AG09319 (cell line): ENCODE measurements around the gene CACNB2.

ENCODE experiments used
- DNase-seq: peaks from one replicate; pipeline ENCODE4 v3.0.0-alpha.2; 2010; ENCODE audit warnings: low read depth; ENCODE audit errors: extremely low read depth
- TF ChIP-seq, protein P1 (sequence below): IDR thresholded peaks from 2 replicates; pipeline ENCODE4 v1.5.1; 2011; ENCODE audit warnings: low read depth, mild to moderate bottlenecking, inconsistent platforms, low read length, moderate library complexity

CACNB2 gene

DNA sequence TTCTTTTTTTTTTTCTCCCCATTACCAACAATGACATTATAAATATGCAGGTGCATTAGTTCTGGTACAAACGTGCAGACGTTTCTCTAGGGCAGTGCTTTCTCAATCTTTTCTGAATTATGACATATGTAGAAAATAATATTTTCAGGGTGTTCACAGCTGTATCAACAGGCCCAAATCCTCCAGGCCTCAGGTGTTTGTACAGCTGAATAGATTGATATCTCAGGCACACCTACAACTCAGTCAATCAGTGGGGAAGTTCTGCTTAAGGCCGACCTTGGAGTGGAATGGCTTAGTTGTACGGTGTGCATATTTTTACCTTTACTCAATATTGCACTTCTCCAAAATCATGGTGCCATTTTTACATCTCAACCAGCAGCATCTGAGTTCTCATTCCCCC lies 71.6 kb downstream of the CACNB2 start:
- TF ChIP-seq, protein P1, sequence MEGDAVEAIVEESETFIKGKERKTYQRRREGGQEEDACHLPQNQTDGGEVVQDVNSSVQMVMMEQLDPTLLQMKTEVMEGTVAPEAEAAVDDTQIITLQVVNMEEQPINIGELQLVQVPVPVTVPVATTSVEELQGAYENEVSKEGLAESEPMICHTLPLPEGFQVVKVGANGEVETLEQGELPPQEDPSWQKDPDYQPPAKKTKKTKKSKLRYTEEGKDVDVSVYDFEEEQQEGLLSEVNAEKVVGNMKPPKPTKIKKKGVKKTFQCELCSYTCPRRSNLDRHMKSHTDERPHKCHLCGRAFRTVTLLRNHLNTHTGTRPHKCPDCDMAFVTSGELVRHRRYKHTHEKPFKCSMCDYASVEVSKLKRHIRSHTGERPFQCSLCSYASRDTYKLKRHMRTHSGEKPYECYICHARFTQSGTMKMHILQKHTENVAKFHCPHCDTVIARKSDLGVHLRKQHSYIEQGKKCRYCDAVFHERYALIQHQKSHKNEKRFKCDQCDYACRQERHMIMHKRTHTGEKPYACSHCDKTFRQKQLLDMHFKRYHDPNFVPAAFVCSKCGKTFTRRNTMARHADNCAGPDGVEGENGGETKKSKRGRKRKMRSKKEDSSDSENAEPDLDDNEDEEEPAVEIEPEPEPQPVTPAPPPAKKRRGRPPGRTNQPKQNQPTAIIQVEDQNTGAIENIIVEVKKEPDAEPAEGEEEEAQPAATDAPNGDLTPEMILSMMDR: no peak
- DNase-seq: no peak

DNA sequence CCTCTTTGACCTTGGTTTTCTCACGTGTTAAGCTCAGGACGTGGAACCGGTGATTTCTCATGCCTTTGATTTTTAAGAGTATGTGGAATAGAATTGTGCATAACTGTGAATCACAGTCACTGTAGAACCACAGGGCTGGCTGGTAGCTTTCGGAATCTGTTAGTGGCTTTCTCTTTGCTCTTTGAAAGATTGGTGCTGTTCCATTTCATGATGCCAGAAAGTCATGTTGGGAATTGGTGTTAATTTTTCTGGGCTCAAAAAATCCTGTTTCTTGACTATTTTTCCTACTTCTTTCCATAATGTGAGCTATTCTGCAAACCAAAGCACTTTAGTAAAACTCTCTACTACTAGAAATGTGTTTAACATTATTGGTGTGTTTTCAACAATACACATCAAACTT lies 73.0 kb downstream of the CACNB2 start:
- DNase-seq: no peak
- TF ChIP-seq, protein P1: no peak

DNA sequence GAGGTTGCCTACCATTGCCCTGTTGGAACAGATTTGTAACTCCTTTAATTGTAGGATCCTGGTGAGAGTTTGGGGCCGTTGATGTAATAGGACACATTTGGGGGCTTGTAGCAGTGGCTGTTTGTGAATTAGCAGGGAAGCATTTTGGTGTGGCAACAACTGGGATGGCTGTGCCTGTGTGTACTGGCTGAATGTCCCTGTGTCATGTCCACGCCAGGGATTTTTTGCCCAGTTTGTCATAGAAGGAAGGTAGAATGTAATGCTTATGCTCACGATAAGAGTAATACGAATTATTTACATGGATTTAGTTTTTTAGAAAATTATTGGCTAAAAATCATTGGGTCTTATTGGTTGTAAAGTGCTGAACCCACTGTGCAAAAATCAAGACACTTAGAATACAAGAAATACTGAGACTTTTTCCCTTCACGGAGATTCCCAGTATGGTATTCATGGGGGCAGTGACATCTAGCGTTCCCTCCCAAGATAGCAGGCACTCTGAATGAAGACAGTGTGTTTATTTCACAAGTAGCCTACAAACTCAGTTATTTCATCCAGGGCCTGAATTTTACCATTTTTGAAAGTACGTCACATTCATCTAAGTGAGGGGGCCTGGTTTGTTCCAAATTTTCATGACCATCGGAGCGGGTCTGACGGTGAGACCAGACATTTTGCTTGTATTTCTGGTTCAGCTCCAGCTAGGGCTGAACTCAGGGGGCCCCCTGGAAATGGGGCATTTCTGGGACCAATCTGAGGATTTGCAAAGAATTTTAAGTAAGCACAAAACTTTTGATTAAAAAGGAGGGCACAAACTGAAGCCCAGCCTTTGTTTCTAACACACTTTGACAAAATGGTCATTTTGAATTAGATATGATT lies 74.7 kb downstream of the CACNB2 start:
- DNase-seq: no peak
- TF ChIP-seq, protein P1: peak; percentile 89

DNA sequence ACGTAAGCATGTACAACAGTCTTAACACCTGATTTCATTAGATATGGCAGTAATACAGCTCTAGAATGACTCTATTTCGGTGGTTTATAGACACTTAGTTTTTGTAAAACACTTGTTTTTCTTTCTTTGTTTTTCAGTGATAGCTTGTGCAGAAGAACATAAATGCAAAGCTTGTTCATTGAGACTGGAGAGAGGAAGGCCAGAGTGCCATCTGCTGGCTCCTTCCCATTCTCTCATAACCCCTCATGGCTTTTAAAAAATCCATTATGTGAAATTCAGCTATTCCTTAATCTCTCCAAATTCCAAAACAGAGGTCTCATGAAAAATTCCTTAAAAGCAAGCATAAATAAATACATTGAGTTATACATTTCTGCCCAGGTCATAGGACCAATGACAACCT lies 76.3 kb downstream of the CACNB2 start:
- TF ChIP-seq, protein P1: peak; percentile 61
- DNase-seq: no peak

DNA sequence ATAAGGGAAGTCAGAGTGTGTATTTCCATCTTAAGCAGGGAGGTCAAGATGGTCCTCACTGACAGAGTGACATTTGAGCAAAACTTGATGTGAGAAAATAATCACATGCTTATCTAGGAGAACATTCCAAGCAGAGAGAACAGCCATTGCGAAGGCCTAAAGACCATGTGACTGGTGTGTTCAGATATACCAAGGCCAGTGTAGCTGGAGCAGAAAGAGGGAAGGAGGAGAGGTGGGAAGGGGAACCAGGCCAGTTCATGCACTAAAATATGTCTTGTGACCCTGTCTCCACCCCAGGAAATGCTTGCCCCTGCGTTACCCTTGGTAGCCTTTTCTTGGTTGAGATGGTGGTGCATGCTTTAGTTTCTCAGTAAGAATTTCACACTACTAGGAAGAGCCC lies 77.4 kb downstream of the CACNB2 start:
- no peak for DNase-seq
- TF ChIP-seq, protein P1: no peak

DNA sequence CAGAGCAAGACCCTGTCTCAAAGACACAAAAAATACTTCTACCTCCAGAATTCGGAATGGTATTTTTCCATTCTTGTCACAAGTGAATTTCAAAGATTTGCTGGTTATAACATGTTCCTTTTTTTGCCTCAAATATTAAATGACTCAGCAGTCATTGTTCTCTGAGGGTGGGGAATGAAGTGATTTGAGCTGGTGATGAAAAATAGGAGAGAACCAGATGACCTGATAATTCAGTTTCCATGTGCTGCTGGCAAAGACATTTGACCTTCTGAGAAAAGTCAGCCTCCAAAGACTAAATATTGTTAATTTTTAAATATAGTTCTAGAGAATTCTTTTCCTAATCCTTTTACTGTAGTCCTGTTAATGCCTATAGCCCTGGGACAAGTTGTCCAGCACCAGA lies 78.9 kb downstream of the CACNB2 start:
- TF ChIP-seq, protein P1: no peak
- DNase-seq: no peak

DNA sequence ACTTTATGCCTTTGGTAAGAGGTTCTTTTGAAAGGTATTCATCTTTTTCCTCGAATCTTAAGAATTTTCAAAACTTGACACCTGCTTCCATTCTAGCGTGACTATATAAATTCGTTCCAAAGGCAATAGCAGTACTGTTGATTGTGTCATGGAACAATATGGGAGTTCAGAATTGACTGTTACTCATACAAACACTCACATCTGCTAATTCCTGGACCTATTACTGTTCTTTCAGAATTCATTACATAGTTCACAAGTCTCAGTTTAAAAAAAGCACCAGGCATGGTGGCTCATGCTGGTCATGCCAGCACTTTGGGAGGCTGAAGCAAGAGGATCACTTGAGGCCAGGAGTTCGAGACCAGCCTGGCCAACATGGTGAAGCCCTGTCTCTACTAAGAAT lies 80.9 kb downstream of the CACNB2 start:
- no peak for DNase-seq
- TF ChIP-seq, protein P1: no peak
